Measurements from ENCODE around the gene COL11A2. TPM values are rescaled to one million over a fixed set of nuclear protein-coding genes. Genes with fewer than 3 reads are reported as not detected.
A peak's percentile ranks its signal among the peaks of the same experiment; 100 is the strongest.

COL11A2 gene
- total and polyA plus RNA-seq, 4 donors: 0.13 to 3.6 (median 1.6) TPM

DNA sequence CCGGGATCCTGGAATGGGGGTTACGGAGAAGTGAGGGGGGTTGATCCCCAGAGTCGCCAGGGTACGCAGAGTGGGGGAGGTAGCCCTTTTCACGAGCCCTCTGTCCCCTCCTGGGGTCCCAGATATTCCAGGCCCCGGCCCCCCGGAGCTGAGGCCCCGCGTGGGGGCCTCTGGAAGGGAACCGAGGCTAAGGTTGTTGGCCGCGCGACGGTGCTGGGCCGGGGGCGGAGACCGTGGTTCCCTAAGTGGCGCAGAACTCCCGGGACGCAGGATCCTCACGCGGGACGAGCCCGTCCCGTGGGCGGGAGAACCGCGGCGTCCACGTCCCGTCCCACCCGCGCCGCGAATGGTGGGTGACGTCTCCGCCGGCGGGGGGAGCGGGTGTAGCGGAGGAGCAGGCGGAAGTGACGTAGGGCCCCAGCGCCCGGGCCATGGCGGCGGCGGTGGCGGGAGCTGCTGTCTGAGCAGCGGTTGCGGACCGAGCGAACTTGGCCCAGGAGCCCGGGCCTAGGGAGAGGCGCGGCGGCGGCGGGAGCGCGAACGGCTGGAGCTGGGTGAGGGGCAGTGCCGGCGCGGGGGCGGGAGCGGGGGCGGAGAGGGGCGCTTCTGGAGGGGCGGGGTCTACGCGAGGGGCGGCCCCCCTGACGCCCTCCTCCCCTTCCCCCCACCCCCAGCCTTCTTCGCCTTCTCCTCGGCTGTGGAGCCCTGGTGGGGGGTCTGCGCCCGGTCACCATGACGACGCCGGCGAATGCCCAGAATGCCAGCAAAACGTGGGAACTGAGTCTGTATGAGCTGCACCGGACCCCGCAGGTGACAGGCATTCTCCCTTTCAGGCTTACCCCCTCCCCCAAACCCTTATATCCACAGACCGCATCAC is 16.1 kb upstream of the COL11A2 start, which contains the start of gene RING1:
RING1 (plus strand) TSS at position 410 of the 877 bp plus-strand sequence; CDS start at position 733, 323 bp downstream.
- Histone ChIP-seq H3K27ac (ENCODE audit: low read depth in 1 of 2, low read length in 2 of 2) (peak within 1 kb of the TSS; percentile 34 to 44), H3K9me3 (ENCODE audit: control insufficient read depth, low read length) (no peaks in the 10 kb centered on the region), H3K4me3 (ENCODE audit: low read length in 2 of 2) (peak within 1 kb of the TSS; percentile 65 to 87), H3K36me3 (ENCODE audit: control insufficient read depth in 1 of 2, insufficient read depth in 2 of 2, low read length in 1 of 2) (peaks cover 0 to 3% of the 10 kb centered on the region in 2 donors), H3K4me1 (ENCODE audit: control insufficient read depth in 1 of 2, insufficient read depth in 2 of 2, low read length in 2 of 2) (no peaks in the 10 kb centered on the region), H3K27me3 (ENCODE audit: control insufficient read depth in 1 of 2, insufficient read depth in 2 of 2, low read length in 1 of 2) (no peaks in the 10 kb centered on the region)
- DNase-seq: peak; percentile 93 to 97
- 0 to 1% methylated on average over 68 to 86 of the region's 86 CpGs for WGBS, 2 donors
- peak; percentile 91 for ATAC-seq (ENCODE audit: low FRiP score)
- intact Hi-C loops (cut with DNase I): loop anchor here in 1 of 2 donors (10.0 kb wide), 4 partner anchors 206 to 1804 kb away; partner anchors contain the start of genes CUTA, GPSM3, MICA and PBX2

DNA sequence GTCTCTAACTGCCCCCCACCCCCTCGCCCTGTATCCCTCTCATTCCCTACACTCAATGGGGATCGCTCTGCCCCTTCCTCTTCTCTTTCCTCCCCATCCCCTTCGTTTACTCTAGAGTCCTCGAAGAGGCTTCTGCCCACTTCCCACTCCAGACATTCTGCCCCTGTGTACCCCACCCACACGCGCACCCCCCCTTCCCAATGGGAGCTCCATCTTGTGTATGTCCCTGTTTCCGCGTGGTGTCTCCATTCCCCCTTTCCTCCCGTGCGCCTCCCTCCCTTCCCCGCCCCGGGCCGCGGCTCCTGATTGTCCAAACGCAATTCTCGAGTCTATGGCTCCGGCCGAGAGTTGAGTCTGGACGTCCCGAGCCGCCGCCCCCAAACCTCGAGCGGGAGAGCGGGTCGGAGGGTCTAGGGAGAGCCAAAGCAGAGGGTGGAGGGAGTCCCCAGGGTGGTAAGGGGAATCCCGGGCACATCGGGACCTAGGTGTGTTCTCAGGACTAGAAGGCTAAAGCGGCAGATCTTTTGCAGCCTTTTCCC is 15.4 kb upstream of the COL11A2 start:
- peaks cover 0 to 3% of the 10 kb centered on the region in 2 donors for H3K36me3 ChIP-seq (ENCODE audit: control insufficient read depth in 1 of 2, insufficient read depth in 2 of 2, low read length in 1 of 2)
- no peaks in the 10 kb centered on the region for H3K27me3 ChIP-seq (ENCODE audit: control insufficient read depth in 1 of 2, insufficient read depth in 2 of 2, low read length in 1 of 2)
- ATAC-seq (ENCODE audit: low FRiP score) (peak; percentile 47), DNase-seq (peak; percentile 73 to 88)
- no peaks in the 10 kb centered on the region for H3K4me1 ChIP-seq (ENCODE audit: control insufficient read depth in 1 of 2, insufficient read depth in 2 of 2, low read length in 2 of 2)
- 1% methylated on average over 29 of the region's 29 CpGs for WGBS, 2 donors
- H3K4me3 ChIP-seq (ENCODE audit: low read length in 2 of 2): peak overlapping the region; percentile 65 to 87
- peak overlapping the region in 1 of 2 donors; percentile 34 for H3K27ac ChIP-seq (ENCODE audit: low read depth in 1 of 2, low read length in 2 of 2)
- intact Hi-C loops (cut with DNase I): loop anchor here in 1 of 2 donors (10.0 kb wide), 4 partner anchors 207 to 1803 kb away; partner anchors contain the start of genes CUTA, GPSM3, MICA and PBX2
- no peaks in the 10 kb centered on the region for H3K9me3 ChIP-seq (ENCODE audit: control insufficient read depth, low read length)

DNA sequence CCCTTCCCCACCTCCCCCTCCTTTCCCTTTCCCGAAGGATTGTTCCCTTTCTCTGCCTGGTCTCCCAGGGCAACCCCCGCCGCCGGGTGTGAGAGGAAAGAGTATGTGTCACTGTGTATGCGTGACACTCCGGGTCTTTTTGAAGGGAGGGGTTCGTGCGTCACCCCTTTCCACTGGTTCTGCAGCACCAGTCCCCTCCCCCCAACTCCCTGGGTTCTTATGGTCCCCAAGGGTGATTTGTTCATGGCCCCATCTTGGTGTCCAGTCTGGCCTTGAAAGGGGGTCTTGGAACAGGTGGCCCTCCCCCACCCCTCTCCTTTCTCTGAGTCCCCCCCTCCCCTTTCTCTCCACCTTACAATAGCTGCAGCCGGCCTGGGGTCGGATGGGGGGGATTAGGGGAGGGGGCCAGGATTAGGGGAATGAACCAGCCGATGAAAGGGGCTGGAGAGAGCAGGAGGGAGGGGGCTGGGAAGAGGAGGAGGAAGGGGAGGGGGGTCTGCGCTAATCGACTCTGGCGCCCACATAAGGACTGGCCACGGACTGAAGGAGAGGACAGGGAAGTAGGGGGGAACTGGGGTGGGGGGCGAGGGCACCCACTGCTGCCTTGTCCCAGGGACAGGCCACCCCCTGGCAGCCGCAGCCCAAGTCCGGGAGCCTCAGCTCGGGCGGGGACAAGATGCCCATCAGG is 14.7 kb upstream of the COL11A2 start:
- H3K36me3 ChIP-seq (ENCODE audit: control insufficient read depth in 1 of 2, insufficient read depth in 2 of 2, low read length in 1 of 2): peaks cover 0 to 3% of the 10 kb centered on the region in 2 donors
- no peaks in the 10 kb centered on the region for H3K27me3 ChIP-seq (ENCODE audit: control insufficient read depth in 1 of 2, insufficient read depth in 2 of 2, low read length in 1 of 2)
- intact Hi-C loops (cut with DNase I): loop anchor here in 1 of 2 donors (10.0 kb wide), 4 partner anchors 208 to 1802 kb away; partner anchors contain the start of genes CUTA, GPSM3, MICA and PBX2
- no peak overlapping the region for H3K27ac ChIP-seq (ENCODE audit: low read depth in 1 of 2, low read length in 2 of 2)
- H3K9me3 ChIP-seq (ENCODE audit: control insufficient read depth, low read length): no peaks in the 10 kb centered on the region
- 20 to 25% methylated on average over 15 to 20 of the region's 20 CpGs for WGBS, 2 donors
- H3K4me3 ChIP-seq (ENCODE audit: low read length in 2 of 2): no peak overlapping the region
- no peaks in the 10 kb centered on the region for H3K4me1 ChIP-seq (ENCODE audit: control insufficient read depth in 1 of 2, insufficient read depth in 2 of 2, low read length in 2 of 2)
- DNase-seq (no peak), ATAC-seq (ENCODE audit: low FRiP score) (no peak)

DNA sequence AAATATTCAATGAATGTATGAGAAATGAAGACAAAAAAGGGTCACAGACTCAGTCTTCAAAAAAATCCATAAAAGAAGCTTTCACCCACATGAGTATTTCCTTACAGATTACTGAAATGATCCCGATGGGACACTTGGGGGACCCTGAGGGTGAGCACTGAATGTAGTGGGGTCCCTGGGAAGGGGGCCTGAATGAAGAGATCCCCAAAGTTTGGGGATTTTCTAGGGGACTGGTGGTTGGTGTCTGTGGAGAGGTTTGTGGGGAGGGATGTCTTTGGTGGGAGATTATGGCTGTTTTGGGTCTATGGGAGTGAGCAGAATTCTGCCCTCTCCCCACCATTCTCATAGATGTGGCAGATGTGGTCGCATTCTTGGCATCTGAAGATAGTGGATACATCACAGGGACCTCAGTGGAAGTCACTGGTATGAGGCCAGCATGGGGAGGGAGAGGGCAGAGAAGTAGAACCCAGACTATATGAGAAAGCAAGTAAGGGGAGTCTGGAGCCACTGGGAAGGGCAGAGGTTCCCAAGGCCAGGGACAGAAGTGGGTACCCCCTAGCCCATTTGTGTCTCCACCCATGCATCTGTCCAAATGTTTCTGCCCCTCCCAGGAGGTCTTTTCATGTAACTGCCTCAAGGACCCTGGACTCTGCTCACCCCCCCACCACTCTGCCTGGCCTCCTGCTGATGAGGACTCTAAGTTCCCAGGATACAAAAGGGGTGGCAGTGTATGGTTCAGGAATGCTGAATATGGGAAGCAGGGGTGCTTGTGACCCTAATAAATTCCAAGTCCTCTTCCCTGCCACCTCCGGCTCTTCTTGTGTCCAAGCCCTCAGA is 14.0 kb upstream of the COL11A2 start:
- no peaks in the 10 kb centered on the region for H3K4me1 ChIP-seq (ENCODE audit: control insufficient read depth in 1 of 2, insufficient read depth in 2 of 2, low read length in 2 of 2)
- no peak overlapping the region for H3K27ac ChIP-seq (ENCODE audit: low read depth in 1 of 2, low read length in 2 of 2)
- intact Hi-C loops (cut with DNase I): loop anchor here in 1 of 2 donors (10.0 kb wide), 4 partner anchors 209 to 1801 kb away; partner anchors contain the start of genes CUTA, GPSM3, MICA and PBX2
- H3K9me3 ChIP-seq (ENCODE audit: control insufficient read depth, low read length): no peaks in the 10 kb centered on the region
- no peak overlapping the region for H3K4me3 ChIP-seq (ENCODE audit: low read length in 2 of 2)
- ATAC-seq (ENCODE audit: low FRiP score) (no peak), DNase-seq (no peak)
- 67 to 86% methylated on average over 3 of the region's 3 CpGs for WGBS, 2 donors
- peaks cover 0 to 3% of the 10 kb centered on the region in 2 donors for H3K36me3 ChIP-seq (ENCODE audit: control insufficient read depth in 1 of 2, insufficient read depth in 2 of 2, low read length in 1 of 2)
- no peaks in the 10 kb centered on the region for H3K27me3 ChIP-seq (ENCODE audit: control insufficient read depth in 1 of 2, insufficient read depth in 2 of 2, low read length in 1 of 2)

DNA sequence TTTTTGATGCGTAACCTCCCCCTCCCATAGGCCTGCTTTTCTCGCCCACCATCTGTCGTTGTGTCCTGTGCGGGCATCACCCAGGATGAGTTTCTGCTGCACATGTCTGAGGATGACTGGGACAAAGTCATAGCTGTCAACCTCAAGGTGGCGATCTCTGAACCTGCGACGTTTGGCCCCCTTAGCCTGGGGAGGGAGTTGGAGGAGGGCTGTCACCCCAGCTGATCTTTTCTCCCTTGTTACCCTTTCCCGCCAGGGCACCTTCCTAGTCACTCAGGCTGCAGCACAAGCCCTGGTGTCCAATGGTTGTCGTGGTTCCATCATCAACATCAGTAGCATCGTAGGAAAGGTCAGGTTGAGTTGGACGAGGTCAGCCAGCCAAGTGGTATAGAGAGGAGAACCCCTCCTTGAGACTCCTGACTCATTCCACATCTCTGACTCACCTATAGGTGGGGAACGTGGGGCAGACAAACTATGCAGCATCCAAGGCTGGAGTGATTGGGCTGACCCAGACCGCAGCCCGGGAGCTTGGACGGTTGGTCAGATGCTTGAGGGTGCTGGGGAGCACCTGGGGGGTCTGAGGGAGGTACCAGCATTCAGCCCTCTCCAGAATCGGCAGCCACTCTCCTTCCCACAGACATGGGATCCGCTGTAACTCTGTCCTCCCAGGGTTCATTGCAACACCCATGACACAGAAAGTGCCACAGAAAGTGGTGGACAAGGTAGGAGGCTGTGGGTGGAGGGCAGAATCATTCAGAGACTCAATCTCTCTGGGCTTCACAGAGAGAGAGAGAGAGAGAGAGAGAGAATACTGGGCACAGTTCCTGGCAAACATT is 13.1 kb upstream of the COL11A2 start:
- peaks cover 0 to 3% of the 10 kb centered on the region in 2 donors for H3K36me3 ChIP-seq (ENCODE audit: control insufficient read depth in 1 of 2, insufficient read depth in 2 of 2, low read length in 1 of 2)
- no peaks in the 10 kb centered on the region for H3K9me3 ChIP-seq (ENCODE audit: control insufficient read depth, low read length)
- no peaks in the 10 kb centered on the region for H3K4me1 ChIP-seq (ENCODE audit: control insufficient read depth in 1 of 2, insufficient read depth in 2 of 2, low read length in 2 of 2)
- H3K4me3 ChIP-seq (ENCODE audit: low read length in 2 of 2): no peak overlapping the region
- H3K27me3 ChIP-seq (ENCODE audit: control insufficient read depth in 1 of 2, insufficient read depth in 2 of 2, low read length in 1 of 2): no peaks in the 10 kb centered on the region
- H3K27ac ChIP-seq (ENCODE audit: low read depth in 1 of 2, low read length in 2 of 2): no peak overlapping the region
- DNase-seq (no peak), ATAC-seq (ENCODE audit: low FRiP score) (no peak)
- intact Hi-C loops (cut with DNase I): loop anchor here in 1 of 2 donors (10.0 kb wide), 4 partner anchors 209 to 1801 kb away; partner anchors contain the start of genes CUTA, GPSM3, MICA and PBX2
- 61 to 65% methylated on average over 17 of the region's 17 CpGs for WGBS, 2 donors

DNA sequence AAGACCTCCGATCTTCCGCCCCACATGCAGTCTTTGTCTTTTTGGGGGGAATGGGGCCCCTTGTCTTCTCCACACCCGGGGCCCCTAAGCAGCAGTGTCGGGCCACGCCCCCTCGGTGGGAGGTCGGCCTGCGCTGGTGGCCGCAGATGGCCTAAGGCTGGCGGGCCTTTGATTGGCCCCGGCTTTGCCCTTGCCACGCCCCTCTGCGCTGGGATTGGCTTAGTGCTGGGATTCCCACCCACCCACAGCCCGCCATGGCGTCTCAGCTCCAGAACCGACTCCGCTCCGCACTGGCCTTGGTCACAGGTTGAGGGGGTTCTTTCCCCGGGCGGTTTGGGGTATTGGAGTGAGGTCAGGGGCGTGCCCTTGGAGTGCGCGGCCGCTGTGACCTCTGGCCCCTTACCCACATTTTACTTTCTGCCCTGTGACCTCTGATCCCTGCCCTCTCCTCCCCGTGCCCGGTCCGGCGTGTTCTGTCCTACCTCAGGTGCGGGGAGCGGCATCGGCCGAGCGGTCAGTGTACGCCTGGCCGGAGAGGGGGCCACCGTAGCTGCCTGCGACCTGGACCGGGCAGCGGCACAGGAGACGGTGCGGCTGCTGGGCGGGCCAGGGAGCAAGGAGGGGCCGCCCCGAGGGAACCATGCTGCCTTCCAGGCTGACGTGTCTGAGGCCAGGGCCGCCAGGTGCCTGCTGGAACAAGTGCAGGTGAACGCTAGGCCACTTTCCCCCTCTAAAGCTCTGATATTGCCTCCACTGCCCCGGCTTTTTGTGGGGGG is 12.3 kb upstream of the COL11A2 start, which contains the start of gene HSD17B8:
HSD17B8 (plus strand) TSS at position 241 of the 776 bp plus-strand sequence; CDS start at position 255, 14 bp downstream.
- intact Hi-C loops (cut with DNase I): loop anchor here in 1 of 2 donors (5.0 to 10.0 kb wide), 5 partner anchors 210 to 1800 kb away; partner anchors contain the start of genes BRD2, CUTA, GPSM3 and MICA
- peak; percentile 96 to 97 for DNase-seq
- Histone ChIP-seq H3K27ac (ENCODE audit: low read depth in 1 of 2, low read length in 2 of 2) (no peak within 1 kb of the TSS), H3K9me3 (ENCODE audit: control insufficient read depth, low read length) (no peaks in the 10 kb centered on the region), H3K27me3 (ENCODE audit: control insufficient read depth in 1 of 2, insufficient read depth in 2 of 2, low read length in 1 of 2) (no peaks in the 10 kb centered on the region), H3K36me3 (ENCODE audit: control insufficient read depth in 1 of 2, insufficient read depth in 2 of 2, low read length in 1 of 2) (peaks cover 0 to 3% of the 10 kb centered on the region in 2 donors), H3K4me3 (ENCODE audit: low read length in 2 of 2) (peak within 1 kb of the TSS; percentile 23 to 33), H3K4me1 (ENCODE audit: control insufficient read depth in 1 of 2, insufficient read depth in 2 of 2, low read length in 2 of 2) (no peaks in the 10 kb centered on the region)
- ATAC-seq (ENCODE audit: low FRiP score): peak; percentile 82
- 2 to 3% methylated on average over 46 to 48 of the region's 48 CpGs for WGBS, 2 donors

DNA sequence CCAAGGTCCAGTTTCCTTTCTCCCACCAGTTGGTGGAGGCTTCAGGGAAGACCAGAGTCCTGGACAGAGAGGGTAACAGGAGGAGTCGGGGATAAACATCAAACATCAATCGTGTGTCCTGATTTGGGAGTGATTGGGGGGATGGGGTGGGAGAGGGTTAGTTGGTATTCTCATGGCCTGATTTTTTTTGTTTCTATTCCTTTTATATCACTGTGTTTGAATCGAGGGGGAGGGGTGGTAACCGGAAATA is 11.8 kb upstream of the COL11A2 start:
- WGBS, 2 donors: 5 to 14% methylated on average over 4 of the region's 4 CpGs
- H3K4me1 ChIP-seq (ENCODE audit: control insufficient read depth in 1 of 2, insufficient read depth in 2 of 2, low read length in 2 of 2): no peaks in the 10 kb centered on the region
- H3K4me3 ChIP-seq (ENCODE audit: low read length in 2 of 2): no peak overlapping the region

More for the DNA sequence above, 11.8 kb upstream of the COL11A2 start:
- peaks cover 0 to 3% of the 10 kb centered on the region in 2 donors for H3K36me3 ChIP-seq (ENCODE audit: control insufficient read depth in 1 of 2, insufficient read depth in 2 of 2, low read length in 1 of 2)
- DNase-seq (no peak), ATAC-seq (ENCODE audit: low FRiP score) (no peak)
- no peaks in the 10 kb centered on the region for H3K27me3 ChIP-seq (ENCODE audit: control insufficient read depth in 1 of 2, insufficient read depth in 2 of 2, low read length in 1 of 2)
- no peaks in the 10 kb centered on the region for H3K9me3 ChIP-seq (ENCODE audit: control insufficient read depth, low read length)
- no peak overlapping the region for H3K27ac ChIP-seq (ENCODE audit: low read depth in 1 of 2, low read length in 2 of 2)
- intact Hi-C loops (cut with DNase I): loop anchor here in 1 of 2 donors (5.0 to 10.0 kb wide), 5 partner anchors 211 to 1799 kb away; partner anchors contain the start of genes BRD2, CUTA, GPSM3 and MICA

Measured in aorta (tissue), 5 donors.